GM03348 (cell line): ENCODE measurements around the gene CYTH1.
"Not testable (repeated sequence)": the region's sequence is repeated elsewhere in the genome, so short reads cannot be mapped to it uniquely, and the experiment has no call there.

Source experiments
- DNase-seq: peaks from one replicate; pipeline ENCODE4 v3.0.0; 2012; ENCODE audit warnings: low spot score

Gene CYTH1

GRCh38 chr17:78687944-78688343 lies 94.1 kb downstream of the CYTH1 start:
- DNase-seq = no peak

GRCh38 chr17:78687125-78687524 lies 94.9 kb downstream of the CYTH1 start:
- DNase-seq = no peak

GRCh38 chr17:78684026-78684425 lies 98.0 kb downstream of the CYTH1 start:
- no peak for DNase-seq

- DNase-seq = no peak
Measured at GRCh38 chr17:78683408-78683961, 98.6 kb downstream of the CYTH1 start.

- no peak for DNase-seq
Measured at GRCh38 chr17:78682363-78682762, 99.7 kb downstream of the CYTH1 start.

GRCh38 chr17:78680436-78680835 lies 101.6 kb downstream of the CYTH1 start:
- DNase-seq = no peak

- DNase-seq = no peak
Measured at GRCh38 chr17:78679495-78680395, 102.3 kb downstream of the CYTH1 start.

GRCh38 chr17:78678711-78679110 lies 103.4 kb downstream of the CYTH1 start:
- no peak for DNase-seq

GRCh38 chr17:78678222-78678557 lies 103.9 kb downstream of the CYTH1 start:
- DNase-seq = no peak

- DNase-seq = no peak
Measured at GRCh38 chr17:78677303-78678221, 104.5 kb downstream of the CYTH1 start.

GRCh38 chr17:78676412-78677302 lies 105.4 kb downstream of the CYTH1 start:
- no peak for DNase-seq

GRCh38 chr17:78675836-78676235 lies 106.2 kb downstream of the CYTH1 start:
- no peak for DNase-seq

- no peak for DNase-seq
Measured at GRCh38 chr17:78675316-78675616, 106.8 kb downstream of the CYTH1 start.

- no peak for DNase-seq
Measured at GRCh38 chr17:78674595-78675315, 107.3 kb downstream of the CYTH1 start.

- no peak for DNase-seq
Measured at GRCh38 chr17:78674156-78674555, 107.9 kb downstream of the CYTH1 start.

GRCh38 chr17:78673395-78673794 lies 108.7 kb downstream of the CYTH1 start:
- no peak for DNase-seq

- DNase-seq = no peak
Measured at GRCh38 chr17:78672871-78673371, 109.2 kb downstream of the CYTH1 start.

GRCh38 chr17:78672005-78672404 lies 110.1 kb downstream of the CYTH1 start:
- DNase-seq = no peak

- not testable (repeated sequence) for DNase-seq
Measured at GRCh38 chr17:78671726-78672001, 110.4 kb downstream of the CYTH1 start.

- DNase-seq = no peak
Measured at GRCh38 chr17:78670850-78671725, 111.0 kb downstream of the CYTH1 start.
